Measurements from ENCODE around the gene RPTOR.
"Not testable (repeated sequence)": the region's sequence is repeated elsewhere in the genome, so short reads cannot be mapped to it uniquely, and the experiment has no call there.

RPTOR gene

DNA sequence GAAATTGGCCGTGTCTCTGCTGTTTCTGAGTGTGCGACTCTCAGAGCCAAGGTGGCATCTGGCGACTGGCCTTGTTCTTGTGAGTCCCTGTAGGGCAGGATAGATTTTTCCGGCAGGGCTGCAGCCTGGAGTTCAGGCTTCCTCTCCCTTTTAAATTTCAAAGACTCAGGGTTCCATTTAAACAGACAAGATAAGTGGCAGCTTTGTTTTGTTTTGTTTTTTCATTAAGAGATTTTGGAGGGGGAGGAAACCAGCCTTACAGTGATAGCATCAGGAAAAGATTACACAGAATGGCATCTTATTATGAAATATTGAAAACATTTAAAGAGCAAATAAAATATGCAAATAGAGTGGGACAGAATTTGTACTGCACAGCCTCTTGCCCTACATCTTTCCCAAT, 151.3 kb downstream of the RPTOR start:
- no peak for DNase-seq (ENCODE audit: low read depth)
- no peak overlapping the region for H3K4me3 ChIP-seq (ENCODE audit: low read depth, low read length)
- TF ChIP-seq, protein P1, sequence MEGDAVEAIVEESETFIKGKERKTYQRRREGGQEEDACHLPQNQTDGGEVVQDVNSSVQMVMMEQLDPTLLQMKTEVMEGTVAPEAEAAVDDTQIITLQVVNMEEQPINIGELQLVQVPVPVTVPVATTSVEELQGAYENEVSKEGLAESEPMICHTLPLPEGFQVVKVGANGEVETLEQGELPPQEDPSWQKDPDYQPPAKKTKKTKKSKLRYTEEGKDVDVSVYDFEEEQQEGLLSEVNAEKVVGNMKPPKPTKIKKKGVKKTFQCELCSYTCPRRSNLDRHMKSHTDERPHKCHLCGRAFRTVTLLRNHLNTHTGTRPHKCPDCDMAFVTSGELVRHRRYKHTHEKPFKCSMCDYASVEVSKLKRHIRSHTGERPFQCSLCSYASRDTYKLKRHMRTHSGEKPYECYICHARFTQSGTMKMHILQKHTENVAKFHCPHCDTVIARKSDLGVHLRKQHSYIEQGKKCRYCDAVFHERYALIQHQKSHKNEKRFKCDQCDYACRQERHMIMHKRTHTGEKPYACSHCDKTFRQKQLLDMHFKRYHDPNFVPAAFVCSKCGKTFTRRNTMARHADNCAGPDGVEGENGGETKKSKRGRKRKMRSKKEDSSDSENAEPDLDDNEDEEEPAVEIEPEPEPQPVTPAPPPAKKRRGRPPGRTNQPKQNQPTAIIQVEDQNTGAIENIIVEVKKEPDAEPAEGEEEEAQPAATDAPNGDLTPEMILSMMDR (IDR thresholded peaks at IDR 0.05; ENCODE audit: insufficient read depth, low read depth, low read length, missing control alignments) = no peak

DNA sequence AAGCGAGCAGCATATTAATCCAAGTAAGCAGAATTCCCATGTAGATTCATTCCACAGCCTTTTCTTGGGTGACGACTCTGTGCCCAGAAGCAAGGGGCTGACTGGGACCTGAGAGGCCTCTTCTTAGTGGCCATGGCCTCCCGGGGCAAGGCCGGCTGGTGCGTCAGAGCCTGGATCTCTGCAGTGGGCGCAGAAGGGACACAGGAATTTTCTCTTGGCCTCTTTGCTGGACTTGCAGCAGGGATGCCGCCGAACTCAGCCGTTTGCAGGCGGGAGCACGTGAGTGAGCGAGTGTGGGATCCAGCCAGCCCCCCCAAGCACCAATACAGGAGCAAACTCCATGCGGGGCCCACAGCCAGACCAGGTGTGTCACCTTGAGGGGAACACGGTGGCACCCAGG, 151.8 kb downstream of the RPTOR start:
- no peak for DNase-seq (ENCODE audit: low read depth)
- H3K4me3 ChIP-seq (ENCODE audit: low read depth, low read length) = no peak overlapping the region
- TF ChIP-seq, protein P1 (IDR thresholded peaks at IDR 0.05; ENCODE audit: insufficient read depth, low read depth, low read length, missing control alignments) = no peak

DNA sequence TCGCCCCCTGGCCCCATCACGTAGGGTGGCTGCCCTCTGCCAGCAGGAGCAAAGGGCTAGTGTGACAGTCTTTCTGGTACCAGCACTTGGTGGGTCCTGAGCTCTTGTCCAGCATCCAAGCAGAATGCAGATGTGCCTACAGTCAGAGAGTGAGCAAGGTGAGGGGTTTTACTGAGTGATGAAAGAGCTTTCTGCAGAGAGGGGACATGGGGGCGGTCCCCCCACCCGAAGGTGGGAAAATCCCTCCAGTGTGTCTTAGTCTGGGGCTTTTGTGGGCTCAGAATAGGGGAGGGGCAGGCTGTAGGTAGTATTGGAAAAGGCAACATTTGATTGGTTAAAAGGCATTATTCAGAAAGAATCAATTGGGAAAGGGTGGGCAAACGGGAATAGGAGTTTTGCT, 152.3 kb downstream of the RPTOR start:
- TF ChIP-seq, protein P1 (IDR thresholded peaks at IDR 0.05; ENCODE audit: insufficient read depth, low read depth, low read length, missing control alignments) = no peak
- DNase-seq (ENCODE audit: low read depth) = no peak
- no peak overlapping the region for H3K4me3 ChIP-seq (ENCODE audit: low read depth, low read length)

DNA sequence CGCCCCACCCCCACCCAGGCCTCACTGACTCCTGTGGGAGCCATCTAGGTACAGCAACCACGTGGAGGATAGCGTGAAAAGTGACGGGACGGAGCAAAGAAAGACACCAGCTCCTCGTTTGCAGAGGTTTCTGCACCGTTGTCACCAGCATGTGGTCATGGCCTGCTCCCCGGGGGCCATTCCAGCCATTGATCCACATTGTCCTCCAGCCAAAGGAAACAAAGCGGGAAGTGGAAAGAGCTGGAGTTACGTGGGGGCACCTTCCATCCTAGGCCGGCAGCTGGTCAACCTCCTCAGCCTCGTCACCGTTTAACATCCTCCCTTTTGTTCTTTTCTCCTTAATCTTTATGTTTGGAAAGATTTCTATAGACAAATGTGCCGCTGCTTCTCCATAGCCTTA, 153.7 kb downstream of the RPTOR start:
- no peak overlapping the region for H3K4me3 ChIP-seq (ENCODE audit: low read depth, low read length)
- no peak for DNase-seq (ENCODE audit: low read depth)
- TF ChIP-seq, protein P1 (IDR thresholded peaks at IDR 0.05; ENCODE audit: insufficient read depth, low read depth, low read length, missing control alignments) = no peak

DNA sequence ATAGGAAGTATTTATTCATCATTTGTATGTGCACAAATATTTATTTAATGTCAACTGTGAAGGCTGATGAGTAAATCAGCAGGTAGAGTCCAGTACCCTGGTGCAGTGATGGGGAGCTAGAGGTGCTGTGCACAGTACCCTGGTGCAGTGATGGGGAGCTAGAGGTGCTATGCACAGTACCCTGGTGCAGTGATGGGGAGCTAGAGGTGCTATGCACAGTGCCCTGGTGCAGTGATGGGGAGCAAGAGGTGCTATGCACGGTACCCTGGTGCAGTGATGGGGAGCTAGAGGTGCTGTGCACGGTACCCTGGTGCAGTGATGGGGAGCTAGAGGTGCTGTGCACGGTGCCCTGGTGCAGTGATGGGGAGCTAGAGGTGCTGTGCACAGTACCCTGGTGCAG, 154.6 kb downstream of the RPTOR start:
- not testable (repeated sequence) for H3K4me3 ChIP-seq (ENCODE audit: low read depth, low read length); DNase-seq (ENCODE audit: low read depth)

DNA sequence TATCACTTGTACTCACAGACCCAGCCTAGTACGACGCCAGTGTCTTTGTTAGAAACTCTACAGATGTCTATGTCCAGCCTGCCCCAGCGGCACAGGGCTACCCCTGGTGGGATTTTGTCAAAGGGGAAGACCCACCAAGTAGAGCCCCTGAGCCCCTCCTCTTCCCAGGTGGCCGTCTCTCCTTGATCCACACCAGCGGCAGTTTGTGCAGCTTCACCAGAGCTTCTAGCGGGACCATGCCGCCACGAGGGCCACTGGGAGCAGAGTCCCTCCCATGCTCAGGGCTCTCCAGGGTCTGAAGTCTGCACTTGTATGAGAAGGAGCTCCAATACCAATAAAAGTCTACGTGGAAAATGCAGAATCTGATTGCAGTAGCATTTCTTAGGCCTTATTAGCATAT, 157.1 kb downstream of the RPTOR start:
- H3K4me3 ChIP-seq (ENCODE audit: low read depth, low read length) = no peak overlapping the region
- TF ChIP-seq, protein P1 (IDR thresholded peaks at IDR 0.05; ENCODE audit: insufficient read depth, low read depth, low read length, missing control alignments) = no peak
- DNase-seq (ENCODE audit: low read depth) = no peak

DNA sequence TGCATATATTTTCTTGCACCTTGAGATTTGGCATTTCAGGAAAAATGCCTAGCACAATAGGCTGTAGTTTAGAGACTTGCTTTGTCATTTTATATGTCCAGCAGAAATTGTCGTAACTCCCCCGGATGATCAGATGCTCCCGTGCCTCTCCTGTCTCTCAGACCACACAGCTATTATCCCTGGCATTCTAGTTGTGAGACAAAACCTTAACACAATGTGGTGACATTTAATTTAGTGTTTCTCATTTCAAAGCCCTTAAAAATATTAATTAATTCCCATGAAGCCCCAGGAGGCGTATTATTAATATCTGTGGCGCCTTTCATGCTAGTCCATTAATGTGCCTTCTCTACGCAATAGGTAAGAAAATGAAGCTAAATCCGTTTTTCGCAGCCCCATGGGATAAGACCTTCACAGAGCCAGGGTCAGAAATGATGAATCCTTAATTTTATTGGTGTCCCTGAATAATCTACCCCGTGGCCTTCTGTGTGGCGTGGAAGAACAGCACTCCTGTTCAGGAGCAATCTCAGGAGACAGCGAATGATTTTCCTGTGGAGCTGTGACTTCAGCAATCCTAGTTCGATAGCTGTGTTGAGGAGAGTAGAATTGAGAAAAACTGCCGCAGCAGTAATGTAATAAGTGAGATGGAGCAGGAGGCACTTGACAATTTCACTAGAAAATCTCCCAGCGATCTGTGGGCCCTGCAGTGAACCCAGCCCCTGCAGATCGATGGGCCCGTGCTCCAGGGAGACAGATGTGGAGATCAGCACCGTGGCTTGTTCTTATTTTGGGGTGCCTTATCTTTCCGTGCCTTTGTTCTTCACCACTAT, 157.9 kb downstream of the RPTOR start:
- TF ChIP-seq, protein P1 (IDR thresholded peaks at IDR 0.05; ENCODE audit: insufficient read depth, low read depth, low read length, missing control alignments) = no peak
- no peak for DNase-seq (ENCODE audit: low read depth)
- no peak overlapping the region for H3K4me3 ChIP-seq (ENCODE audit: low read depth, low read length)
